ENCODE data around the gene TMSB4X.

TMSB4X gene

DNA sequence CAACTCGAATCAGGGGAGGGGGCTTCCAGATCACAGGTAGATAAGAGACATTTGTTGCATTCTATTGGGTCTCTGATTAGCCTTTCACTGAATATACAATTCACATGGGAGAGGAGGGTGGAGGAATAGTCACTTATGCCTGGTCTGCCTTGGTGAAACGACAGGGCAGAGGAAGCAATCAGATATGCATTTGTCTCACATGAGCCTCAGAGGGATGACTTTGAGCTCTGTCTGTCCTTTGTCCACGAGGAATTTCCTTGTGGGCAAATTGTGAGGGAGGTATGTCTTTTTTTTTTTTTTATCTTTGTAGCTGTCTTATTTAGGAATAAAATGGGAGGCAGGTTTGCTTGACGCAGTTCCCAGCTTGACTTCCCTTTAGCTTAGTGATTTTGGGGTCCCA, 28.5 kb upstream of the TMSB4X start:
- TF ChIP-seq, protein P1, sequence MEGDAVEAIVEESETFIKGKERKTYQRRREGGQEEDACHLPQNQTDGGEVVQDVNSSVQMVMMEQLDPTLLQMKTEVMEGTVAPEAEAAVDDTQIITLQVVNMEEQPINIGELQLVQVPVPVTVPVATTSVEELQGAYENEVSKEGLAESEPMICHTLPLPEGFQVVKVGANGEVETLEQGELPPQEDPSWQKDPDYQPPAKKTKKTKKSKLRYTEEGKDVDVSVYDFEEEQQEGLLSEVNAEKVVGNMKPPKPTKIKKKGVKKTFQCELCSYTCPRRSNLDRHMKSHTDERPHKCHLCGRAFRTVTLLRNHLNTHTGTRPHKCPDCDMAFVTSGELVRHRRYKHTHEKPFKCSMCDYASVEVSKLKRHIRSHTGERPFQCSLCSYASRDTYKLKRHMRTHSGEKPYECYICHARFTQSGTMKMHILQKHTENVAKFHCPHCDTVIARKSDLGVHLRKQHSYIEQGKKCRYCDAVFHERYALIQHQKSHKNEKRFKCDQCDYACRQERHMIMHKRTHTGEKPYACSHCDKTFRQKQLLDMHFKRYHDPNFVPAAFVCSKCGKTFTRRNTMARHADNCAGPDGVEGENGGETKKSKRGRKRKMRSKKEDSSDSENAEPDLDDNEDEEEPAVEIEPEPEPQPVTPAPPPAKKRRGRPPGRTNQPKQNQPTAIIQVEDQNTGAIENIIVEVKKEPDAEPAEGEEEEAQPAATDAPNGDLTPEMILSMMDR (IDR thresholded peaks at IDR 0.05): no peak

DNA sequence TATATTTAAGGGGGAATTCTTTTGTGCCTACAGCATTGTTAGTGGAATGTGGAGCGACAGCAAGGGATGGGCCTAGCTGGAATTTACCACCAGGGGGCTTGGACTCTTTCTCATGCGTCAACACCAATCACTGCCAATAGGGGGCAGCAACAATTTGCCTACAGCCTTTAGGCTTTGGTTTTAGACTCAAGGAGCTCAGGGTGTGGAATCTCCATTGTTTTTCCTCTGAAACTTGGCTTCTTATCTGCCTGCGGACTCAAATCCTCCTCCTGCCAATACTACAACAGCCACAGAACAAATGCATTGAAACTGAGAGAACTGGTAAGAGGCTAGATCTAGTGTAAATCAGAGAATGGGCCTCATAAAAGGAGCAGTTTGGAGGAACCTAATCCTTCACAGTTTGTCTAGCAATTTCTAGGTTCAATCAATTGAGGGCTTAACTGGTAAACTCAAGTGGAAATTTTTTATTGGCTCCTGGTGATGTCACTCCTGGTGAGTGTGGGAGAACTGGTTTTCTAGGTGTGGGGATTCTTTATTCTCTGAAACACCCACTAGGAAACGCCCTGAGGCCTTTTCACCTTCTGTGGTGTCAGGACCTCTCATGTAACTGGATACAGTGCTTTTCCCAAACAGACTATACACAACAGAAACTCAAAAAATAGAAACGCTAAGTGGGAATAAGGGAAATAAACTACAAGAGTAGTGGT, 27.9 kb upstream of the TMSB4X start:
- TF ChIP-seq, protein P1 (IDR thresholded peaks at IDR 0.05): peak; percentile 77

DNA sequence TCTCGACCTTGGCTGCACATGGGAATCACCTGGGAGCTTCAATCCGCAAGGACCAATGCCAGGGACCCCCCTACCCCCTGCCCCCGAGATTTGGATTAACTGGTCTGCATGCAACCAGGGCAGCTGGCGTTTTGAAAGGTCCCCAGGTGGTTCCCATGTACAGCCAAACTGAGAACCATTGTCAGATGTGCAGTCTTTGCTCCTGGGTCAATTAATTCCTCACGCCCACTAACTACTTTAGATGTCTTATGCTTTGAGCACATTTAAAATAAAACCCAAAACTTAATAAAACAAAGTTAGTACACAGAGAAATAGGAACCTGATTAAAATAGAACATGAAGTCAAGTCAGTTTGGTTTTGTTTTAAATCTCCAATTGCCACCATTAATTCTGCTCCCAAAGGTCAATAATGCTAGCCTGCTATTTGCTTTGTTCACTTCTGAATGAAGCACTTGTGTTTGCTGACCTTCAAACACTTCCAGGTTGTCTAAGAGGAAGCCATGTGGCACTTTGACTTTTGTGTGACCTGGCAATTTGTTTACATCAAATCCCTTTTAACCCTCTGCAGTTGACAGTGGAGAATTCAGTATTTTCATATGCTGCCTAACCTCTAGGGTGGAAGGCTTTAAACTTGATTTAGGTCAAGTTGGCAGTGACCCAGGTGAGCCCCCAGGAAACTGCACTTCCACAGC, 27.2 kb upstream of the TMSB4X start:
- TF ChIP-seq, protein P1 (IDR thresholded peaks at IDR 0.05): no peak

DNA sequence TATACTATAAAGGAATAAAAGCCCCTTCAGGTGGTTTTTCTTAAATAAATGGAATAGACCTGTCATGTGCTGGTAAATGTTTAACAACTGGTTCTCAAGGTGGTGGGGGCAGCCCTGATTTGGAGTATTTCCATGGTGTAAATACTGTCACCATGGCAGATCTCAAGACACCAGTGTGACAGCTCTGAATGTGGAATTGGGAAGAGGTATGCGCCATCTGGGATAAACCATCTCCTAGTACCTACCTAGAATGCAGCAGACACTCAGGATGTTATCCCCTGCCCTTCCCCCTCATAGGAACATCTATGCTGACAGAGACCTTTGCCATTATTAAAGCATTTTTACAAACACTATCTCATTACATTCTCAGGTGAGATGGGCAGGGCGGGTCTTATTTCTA, 26.4 kb upstream of the TMSB4X start:
- TF ChIP-seq, protein P1 (IDR thresholded peaks at IDR 0.05): no peak

DNA sequence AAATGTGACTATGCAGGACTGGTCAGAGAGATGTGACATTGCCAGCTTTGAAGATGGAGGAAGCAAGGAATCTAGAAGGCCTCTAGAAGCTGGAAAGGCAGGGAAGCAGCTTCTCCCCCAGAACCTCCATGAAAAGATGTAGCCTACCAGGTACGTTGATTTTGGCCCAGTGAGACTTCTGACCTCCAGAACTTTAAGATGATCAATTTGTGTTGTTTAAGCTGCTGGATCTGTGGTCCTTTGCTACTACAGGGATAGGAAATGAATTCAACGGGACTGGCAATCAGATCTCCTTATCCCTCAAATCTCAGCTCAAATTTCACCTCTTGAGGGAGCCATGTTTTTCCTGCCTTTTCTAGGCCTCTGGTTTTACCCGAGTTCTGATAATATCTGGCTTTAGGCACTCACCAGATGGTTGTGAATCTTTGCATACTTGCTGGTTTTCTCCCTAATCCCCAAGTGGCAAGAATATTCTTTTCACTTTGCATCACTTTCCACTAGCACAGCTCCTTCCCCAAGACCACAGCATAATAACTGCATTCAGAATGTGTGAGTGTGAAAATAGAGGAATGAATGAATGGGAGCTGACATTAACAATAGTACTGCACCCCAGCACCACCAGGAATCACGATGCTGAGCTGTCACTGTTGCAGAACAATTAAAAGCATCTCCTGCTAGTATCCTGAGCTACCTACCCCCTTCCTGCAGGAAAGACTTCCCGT, 25.5 kb upstream of the TMSB4X start:
- TF ChIP-seq, protein P1 (IDR thresholded peaks at IDR 0.05): no peak

DNA sequence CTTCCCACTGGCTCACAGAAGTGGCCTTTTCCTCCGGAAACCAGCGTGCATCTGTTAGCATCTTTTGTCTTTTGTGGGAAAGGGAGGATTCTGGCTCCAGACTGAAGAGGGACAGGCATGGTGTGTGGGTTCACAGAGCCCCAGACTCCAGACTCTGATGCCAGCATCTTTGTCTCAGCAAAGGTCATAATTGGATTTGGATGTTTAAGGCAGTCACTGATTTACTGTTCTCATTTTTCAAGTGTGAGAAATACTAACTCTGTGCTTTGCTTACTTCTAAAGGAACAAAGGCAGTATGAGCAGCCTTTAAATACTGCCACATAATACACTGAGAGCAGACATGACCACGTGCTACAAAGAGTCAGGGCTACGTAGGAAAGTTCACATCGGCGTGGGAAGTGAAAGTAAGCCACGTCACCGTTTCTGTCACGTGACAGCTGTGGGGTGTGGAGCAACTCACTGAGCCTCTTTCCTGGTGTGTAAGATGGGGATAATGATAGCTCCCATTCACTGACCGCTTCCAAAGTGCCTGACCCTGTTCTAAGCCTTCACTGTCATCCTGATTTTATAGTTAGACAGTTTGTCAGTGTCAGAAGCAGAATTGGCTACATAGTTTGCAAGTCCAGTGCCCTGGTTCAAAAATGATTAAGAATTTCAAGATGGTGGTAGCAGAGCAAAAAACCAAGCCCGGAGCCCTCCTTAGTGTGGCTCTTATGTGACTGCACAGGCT, 24.8 kb upstream of the TMSB4X start:
- TF ChIP-seq, protein P1 (IDR thresholded peaks at IDR 0.05): no peak
